ENCODE results near the gene TWF2.
A peak's percentile ranks its signal among the peaks of the same experiment; 100 is the strongest.

Gene TWF2

DNA sequence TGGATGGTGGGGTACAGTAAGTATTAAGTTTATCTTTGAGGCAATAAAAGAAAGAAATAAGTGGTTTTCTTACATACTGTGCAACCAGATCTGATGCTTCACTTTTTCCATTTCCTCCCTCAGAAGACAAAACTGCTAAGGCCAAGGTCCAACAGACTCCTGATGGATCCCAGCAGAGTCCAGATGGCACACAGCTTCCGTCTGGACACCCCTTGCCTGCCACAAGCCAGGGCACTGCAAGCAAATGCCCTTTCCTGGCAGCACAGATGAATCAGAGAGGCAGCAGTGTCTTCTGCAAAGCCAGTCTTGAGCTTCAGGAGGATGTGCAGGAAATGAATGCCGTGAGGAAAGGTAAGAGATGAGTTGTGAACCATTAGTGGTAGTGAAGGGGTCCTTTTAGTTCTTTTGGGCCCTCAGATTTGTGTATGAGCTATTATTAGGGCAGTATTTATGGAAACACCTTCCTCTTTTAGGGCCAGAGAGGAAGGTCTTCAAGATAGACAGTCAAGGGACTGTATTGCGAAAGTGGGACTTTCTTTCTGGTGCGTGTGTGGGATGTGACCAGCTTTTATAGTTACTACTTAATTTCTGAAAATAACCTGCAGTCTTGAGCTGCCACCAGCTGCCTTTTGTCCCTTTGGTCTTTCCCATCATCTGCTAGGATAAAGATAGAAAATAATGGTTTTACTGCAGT, 36.4 kb downstream of the TWF2 start:
- no peak for DNase-seq (ENCODE audit: low read depth)

DNA sequence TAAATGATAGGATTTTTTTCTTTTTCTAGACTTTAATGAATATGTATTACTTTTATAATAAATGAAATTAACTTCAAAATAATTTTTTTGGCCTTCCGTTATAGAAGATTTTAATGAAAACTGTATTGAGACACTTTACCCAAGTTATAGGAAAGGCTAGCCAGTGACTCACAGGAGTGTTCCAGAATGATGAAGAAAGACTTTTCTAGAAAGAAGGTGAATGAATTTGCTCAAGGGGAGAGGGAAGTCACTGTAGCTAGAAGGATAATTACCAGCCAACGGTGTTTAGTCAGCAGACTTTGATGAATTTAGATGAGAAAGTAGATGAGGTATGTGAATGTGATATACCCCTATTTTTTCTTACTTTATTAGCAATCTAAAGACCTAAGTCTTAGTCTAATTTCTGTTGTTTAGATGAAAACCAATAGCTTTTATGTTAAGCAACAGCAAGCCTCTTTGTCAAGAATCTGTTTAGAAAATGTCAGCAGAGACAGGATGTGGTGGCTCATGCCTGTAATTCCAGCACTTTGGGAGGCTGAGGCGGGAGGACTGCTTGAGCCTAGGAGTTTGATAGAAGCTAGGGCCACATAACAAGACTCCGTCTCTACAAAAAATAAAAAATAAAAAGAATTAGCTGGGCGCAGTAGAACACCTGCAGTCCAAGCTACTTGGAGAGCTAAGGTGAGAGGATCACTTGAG, 37.8 kb downstream of the TWF2 start:
- DNase-seq (ENCODE audit: low read depth) = no peak

DNA sequence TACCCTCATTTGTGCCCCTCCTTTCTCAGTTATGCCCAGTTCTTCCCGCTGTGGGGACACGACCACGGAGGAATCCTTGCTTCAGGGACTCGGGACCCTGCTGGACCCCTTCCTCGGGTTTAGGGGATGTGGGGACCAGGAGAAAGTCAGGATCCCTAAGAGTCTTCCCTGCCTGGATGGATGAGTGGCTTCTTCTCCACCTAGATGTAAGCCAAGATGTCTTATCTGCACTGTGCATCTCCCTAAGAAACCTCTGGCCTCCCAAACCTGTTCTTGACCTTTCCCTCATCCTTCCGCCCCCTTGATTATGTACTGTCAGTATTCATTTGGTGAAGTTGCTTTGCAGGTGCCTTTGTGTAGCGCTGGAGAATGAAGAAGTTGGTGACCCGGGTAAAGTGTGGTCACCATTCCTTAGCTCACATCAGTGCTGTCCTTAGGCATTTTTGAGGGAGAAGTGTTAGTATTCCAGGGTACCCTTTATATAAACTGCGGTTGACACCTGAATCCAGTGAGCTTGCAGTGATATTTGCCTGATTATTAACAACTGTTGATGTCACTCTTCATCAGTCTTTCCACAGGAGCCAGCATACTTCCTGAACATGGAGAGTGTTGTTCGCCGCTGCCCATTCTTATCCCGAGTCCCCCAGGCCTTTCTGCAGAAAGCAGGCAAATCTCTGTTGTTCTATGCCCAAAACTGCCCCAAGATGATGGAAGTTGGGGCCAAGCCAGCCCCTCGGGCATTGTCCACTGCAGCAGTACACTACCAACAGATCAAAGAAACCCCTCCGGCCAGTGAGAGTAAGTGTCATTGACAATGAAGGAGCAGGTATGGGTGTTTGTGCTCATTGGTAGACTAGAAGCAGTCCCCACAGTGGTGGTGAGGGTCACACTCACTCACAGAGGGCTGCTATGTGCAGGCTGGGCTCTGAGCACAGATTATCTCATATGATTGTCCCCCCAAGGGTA, 40.0 kb downstream of the TWF2 start:
- no peak for DNase-seq (ENCODE audit: low read depth)

DNA sequence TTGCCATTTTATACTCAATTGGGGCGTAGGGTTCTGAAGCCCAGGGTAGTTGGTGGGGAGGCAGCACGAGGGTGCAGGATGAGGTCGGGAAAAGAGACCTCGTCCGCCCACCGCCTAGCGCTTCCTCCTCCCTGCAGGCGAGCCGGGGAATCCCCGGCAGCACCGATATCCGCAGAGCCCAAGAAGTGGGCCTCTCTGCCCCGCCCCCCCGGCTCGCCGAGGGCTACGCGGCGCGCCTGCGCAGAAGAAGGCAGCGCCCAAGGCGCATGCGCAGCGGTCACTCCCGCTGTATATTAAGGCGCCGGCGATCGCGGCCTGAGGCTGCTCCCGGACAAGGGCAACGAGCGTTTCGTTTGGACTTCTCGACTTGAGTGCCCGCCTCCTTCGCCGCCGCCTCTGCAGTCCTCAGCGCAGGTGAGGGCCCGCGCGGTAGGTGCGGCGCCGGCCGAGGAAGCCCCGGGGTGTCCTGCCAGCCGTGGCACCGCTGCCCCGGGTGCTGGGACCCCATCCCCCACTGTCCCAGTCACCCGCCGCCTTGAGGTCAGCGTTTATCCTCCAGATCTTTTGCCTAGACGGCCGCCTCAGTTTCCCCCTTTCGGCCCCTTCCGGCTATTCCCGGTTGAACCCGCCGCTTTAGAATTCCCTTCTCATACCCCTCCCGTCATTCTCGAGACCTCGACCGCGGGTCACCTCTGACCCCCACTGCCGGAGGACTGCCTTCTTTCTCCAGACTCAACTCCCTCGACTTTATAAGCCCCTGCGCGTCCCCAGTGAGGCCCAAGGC, 40.9 kb downstream of the TWF2 start, which contains the start of gene ALAS1:
ALAS1 (plus strand) TSS at position 319 of the 784 bp plus-strand sequence. CDS start 1,082 bp downstream, outside the sequence.
- peak; percentile 91 for DNase-seq (ENCODE audit: low read depth)

DNA sequence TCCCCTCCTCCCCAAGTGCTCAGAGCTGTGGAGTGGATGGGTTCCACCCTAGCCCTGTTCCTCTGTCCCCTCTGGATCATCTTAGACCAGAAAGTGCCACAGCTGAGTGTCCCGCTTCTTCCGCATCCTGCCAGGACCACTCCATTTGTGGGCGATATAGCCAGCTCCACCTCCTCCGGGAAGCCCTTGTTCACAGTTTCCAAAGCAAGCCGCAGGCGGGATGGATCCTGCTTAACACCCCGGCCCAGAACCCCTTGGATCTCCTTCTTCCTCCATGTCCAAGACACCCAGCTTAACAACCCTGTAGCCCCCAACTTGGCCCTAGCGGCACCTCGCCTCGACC, 41.5 kb downstream of the TWF2 start:
- no peak for DNase-seq (ENCODE audit: low read depth)

DNA sequence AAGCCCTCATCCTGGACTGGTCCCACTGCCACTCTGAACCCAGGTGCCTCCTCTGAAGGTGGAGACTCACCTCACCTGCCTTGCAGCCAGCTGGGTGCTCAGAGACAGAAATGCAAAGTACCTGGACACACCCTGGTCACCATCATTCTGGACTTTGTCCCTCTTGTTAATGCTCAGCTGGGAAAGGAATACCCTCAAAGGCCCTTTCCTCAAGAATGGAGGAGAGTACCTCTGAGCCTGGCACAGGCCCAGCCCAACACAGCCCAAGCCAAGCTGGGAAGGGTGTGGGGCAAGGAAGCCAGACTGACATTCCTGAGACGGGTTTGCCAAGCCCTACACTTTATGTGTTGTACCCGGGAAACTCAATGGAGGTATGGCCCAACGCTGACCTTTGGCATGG, 42.0 kb downstream of the TWF2 start:
- DNase-seq (ENCODE audit: low read depth) = no peak

DNA sequence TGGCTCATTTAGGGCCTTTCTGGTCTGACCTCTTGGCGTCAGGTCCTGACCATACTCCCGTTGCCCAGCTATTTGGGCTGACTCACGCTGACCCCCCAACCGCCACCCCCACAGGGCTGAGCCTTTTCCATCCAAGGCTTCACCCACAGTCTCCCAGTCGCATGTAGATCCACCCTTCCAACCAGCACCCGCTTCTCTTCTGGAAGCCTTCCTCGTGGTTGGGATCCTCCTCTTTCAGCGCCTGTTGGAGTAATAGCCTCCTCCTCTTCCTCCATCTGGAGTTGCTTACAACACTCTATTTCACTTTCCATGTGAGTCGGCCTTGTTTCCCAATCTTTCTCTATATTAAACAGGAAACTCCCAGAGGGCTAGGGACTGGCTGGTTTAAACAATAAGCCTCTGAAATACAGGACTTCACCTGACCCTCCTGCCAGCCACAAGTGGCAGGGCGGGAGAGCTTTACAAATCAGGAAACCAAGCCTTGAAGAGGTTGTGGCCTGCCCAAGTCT, 43.1 kb downstream of the TWF2 start:
- DNase-seq (ENCODE audit: low read depth) = no peak

DNA sequence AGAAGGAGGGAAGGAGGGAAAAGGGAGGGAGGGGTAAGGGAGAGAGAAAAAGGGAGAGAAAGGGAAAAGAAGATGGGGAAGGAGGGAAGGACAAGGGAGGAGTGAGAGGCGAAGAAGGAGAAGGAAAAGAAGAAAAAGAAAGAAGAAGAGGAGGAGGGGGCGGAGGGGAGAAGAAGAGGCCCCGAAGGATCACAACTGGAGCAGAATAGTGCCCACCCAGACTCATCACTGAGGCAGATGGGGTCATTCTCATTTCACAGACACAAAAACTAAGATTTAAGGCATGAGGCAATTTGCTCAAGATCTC, 43.7 kb downstream of the TWF2 start:
- DNase-seq (ENCODE audit: low read depth) = no peak

DNA sequence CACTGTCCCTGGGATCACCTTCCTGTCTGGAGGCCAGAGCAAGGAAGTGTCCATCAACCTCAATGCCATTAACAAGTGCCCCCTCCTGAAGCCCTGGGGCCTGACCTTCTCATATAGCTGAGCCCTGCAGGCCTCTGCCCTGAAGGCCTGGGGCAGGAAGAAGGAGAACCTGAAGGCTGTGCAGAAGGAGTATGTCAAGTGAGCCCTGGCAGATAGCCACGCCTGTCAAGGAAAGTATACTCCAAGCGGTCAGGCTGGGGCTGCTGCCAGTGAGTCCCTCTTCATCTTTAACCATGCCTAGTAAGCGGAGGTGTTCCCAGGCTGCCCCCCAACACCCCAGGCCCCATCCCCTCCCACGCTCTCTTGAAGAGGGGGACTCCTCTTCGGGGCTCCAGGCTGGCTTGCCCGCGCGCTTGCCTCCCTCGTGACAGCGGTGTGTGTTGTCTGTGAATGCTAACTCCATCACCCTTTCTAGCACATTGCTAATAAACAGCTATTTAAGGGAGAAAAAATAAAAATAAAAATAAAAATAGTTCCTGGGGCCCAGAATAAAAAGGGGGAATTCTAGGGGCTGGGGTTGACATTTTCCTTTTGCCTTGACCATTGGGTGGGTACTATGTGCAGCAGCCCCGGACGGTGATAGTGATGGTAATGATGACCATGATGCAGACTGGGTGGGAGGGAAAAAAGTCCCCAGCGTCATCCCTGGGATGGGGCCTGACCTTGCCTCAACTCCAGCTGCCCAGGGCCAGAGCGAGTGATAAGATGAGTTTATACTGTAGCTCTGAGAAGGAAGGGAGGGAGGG, 44.3 kb downstream of the TWF2 start:
- DNase-seq (ENCODE audit: low read depth) = no peak

DNA sequence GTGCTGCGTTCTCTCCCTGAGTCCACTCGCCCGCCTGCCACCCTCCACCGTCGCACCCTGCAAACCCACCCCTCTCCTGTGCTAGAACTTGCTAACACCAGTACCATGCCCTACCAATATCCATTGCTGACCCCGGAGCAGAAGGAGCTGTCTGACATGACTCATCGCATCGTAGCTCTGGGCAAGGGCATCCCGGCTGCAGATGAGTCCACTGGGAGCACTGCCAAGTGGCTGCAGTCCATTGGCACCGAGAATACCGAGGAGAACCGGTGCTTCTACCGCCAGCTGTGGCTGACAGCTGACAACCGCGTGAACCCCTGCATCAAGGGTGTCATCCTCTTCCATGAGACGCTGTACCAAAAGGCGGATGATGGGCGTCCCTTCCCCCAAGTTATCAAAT, 45.9 kb downstream of the TWF2 start:
- no peak for DNase-seq (ENCODE audit: low read depth)

DNA sequence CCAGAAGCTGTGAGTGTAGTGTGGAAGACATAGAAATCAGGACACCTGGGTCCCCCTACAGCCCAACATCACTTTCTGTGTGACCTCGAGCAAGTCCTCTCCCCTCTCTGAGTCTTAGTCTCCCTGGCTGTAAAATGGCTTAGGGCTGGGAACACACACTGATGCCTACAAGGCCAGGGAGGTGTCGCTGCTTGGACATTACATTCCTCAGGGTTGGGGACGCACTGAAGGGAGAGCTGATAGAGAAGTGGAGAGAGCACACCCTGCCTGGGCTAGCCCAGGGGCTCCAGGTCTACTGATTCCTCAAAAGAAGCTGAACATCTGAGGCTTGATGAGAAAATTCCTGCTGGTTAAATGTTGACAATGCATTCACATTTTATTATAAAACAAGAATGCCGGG, 47.3 kb downstream of the TWF2 start:
- DNase-seq (ENCODE audit: low read depth) = no peak

DNA sequence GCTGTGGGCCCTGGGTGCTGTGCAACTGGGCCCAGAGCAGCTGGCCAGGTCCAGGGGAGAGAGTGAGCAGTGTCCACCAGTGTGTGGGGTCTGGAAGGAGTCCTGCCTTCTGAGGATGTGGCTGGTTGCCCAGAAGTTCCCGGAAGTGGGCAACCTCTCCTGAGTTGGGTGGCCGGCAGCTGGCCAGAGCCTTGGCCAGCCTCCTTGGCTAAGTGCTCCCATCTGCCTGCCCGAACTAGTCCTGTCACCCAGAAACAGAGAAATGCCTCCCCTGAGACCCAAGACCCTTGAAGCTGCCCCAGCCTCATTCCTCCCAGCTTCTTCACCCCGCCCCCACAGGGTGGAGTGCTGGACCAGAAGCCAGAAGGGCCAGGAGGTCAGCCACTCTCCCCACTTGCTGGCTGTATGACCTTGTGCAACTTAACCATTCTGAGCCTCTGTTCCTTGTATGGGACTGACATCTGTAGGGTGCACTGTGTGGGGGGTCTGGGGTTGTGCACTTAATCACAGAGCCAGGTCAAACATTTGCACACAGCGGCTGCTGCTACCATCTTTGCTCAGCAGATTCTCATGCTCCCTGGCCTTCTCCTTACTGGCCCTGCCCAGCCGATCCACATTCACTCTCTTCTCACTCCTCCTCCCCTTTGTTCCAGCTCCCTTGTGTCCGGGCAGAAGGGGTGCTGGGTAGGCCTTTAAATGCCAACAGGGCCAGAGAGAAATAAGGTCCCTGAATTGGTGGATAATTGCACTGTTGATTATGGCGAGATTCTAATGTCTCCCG, 48.5 kb downstream of the TWF2 start:
- DNase-seq (ENCODE audit: low read depth) = no peak

DNA sequence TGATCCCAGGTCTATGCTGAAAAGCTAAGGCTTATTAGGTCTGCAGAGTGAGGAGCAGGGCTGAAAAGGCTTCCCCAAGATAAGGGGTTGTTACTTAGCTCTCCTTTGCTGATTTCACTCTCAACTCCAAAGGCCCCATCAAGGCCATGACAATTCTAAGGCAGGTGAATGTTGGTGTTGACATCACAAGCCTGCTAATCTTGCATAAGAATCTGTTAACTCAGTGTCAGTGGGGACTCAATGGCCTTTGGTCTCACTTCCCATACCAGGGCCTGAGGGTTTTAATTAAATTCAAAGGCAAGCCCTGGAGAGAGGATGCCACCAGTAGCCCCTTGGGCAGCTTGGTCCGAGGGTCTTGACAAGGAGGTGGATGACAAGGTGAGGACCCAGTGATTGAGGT, 50.4 kb downstream of the TWF2 start:
- no peak for DNase-seq (ENCODE audit: low read depth)

DNA sequence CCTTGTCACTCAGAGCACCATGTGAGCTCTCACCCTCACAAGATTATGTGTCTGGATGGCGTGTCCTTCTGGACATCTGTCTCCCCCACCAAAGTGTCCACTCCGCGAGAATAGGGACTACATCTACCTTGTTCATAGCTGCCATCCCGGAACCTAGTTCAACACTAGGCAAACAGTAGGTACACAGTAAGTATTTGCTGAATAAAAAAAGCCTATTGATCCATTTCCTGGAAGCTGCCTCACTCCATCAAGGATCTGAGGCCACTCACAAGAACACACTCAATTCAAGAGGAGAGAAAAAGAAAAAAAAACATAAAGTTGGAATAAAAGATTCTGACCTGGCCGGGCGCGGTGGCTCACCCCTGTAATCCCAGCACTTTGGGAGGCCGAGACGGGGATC, 52.2 kb downstream of the TWF2 start:
- DNase-seq (ENCODE audit: low read depth) = no peak

DNA sequence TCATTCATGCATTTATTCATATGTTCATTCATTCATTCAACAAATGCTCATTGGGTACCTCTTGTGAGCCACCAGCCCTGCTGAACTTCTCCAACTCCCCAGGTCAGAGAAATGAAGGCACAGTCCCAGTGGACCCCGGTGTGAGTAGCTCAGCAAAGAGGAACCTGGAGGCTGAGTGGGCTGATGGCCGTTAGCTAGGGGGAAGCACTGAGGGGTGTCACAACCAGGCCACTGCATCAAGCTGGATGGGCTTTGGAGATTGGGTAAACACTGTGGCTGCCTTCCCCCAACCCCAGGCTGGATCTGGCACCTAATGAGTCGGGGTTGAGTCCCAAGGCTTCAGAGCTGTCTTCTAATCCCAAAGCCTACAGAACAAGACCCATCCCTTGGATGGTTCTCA, 53.1 kb downstream of the TWF2 start:
- no peak for DNase-seq (ENCODE audit: low read depth)

DNA sequence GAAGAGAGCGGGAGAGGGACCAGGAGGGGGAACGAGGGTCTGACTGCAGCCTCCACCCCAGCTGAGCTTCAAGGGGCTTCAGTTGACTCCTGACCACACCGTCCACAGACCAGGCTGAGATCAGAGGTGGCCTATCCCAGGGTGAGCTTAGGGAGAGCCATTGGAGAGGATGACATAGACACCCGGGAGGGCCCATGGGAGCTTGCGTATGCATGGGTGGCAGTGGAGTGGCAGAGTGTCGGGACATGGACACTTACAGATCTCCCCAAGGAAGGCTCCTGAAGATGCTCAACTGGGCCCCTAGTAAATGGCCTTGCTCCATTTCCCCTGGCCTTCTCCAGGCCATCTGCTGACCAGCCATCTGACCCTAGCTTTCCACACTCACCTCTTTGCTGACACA, 53.6 kb downstream of the TWF2 start:
- DNase-seq (ENCODE audit: low read depth) = no peak

DNA sequence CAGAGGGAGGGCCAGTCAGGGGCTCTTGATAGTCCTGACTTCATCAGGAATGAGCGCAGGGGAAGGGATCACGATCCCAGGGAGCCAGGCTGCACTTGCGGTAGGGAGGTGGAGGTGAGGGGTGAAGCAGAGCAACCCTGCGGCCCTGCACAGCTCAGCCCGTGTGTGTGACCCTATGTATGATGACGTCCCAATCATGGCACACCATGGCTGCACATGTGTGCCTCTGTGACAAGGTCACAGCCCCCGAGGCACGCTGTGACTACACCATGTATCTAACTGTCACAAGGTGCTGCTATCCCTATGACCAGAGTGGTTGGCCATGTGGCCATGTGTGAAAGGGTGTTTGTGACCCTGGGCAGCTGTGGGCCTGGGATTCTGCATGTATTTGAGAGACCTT, 54.3 kb downstream of the TWF2 start:
- DNase-seq (ENCODE audit: low read depth) = no peak

DNA sequence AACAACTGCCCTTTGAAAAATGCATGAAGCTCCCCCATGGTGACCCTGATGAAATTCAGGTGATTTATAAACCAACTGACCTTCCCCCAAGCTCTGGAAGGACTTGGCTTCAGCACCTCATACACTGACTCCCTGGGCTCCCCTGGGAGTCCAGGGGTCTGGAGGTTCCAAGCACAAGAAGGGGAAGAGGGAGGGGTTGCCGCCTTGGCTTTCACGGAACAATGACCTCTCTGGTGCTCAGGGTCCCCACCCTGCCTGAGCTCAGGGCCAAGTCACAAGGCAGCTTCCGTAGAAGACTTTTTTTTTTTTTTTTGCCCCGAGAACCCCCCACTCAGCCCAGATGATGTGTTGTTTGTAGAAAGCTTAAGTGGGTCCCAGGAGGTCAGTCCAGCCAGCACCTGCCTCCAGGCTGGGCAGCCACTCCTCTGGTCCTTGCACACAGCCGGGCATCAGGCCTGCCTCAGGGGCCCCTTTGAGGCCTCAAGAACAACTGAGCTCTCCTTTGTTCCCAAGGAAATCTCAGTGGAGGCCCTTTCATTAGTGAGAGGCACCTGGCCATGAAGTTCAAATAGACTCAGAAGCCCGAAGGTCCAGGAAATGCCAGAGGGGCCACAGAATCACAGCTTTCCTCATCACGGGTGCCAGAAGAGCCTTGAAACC, 55.0 kb downstream of the TWF2 start:
- DNase-seq (ENCODE audit: low read depth) = no peak

DNA sequence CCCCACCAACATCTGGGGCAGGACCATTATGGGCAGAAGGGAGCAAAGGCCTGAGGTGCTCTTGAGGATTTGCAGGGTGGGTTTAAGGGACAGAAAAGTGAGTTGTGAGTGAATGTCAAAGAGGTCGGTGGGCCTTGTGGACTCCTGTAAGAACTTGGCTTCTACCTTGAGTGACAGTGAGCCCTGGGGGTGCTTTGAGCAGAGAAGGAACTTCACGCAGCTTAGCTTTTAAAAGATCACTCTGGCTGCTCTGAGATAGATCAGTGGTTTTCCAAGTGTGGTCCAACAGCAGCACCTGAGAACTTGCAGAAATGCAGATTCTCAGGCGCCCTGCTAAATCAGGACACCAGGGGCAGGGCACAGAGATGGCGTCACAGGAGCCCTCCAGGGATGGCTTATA, 56.3 kb downstream of the TWF2 start:
- no peak for DNase-seq (ENCODE audit: low read depth)

DNA sequence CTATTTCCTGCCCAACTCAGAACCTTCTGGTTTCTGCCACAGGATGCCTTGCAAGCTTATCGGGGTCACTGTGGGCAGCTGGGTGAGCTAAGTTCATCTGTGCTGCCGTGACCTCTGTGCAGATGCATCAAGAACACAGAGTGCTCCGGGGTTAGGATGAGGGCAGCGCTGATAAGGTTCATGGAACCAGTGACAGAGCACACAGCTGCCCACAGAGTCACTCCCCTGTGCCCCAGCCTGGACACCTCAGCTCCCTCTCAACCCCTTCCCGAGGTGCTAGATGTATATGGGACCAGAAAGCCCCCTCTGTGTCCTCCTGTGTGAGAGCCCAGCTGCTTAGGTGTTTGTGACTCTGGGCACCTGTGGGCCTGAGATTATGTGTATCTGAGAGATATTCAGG, 56.8 kb downstream of the TWF2 start:
- DNase-seq (ENCODE audit: low read depth) = no peak
